DMS153 treated with DMSO at 0.1 percent for 48 hours (cell line): ENCODE results near the gene SLC41A2.
A peak's percentile ranks its signal among the peaks of the same experiment; 100 is the strongest.
"Not testable (repeated sequence)": the region's sequence is repeated elsewhere in the genome, so short reads cannot be mapped to it uniquely, and the experiment has no call there.

Experiments
- DNase-seq: peaks from one replicate; lab custom pipeline; 2025; ENCODE audit not compliant: unreplicated experiment; lab: John Stamatoyannopoulos, UW

Gene SLC41A2

DNA sequence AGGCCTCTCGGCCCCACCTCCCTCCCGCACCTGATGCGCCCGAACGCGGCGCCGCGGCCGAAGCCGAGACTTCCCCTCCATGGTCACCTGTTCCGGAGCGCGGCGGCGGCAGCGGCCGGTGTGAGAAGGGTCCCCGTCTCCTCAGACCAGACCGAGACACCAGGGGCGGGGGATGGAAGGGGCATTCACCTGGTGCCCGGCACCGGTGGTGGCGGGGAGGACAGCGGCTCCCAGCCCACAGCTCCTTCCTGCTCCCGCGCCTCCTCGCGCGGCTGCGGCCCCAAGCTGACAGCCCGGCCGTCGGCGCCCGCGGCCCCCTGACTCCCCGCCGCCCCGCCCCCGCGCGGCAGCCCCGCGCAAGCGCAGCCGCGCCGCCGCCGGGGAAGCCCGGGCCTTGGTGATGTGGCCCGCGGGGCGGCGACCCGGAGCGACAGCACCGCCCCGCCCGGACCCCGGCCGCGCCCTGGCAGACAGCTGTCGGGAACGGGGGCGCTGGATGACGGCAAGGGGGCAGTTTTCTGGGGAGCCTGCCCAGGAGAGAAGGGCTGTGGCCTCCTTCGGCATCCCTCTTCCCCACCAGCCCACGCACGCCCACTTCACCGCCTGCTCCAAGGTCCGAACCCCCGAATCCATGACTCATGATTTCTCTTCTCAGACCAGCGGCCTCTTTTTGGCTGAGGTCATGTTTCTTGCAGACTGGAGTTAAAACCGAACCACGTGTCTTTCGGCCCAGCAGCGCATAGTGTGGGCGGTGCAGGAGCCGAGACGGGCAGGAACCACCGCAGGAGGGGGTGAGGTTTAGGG lies at the start of gene SLC41A2:
Gene SLC41A2, minus strand, starts transcription at position 290 of the 804 bp plus-strand sequence. CDS start 29,763 bp downstream, outside the sequence.
- DNase-seq: peak; percentile 57

DNA sequence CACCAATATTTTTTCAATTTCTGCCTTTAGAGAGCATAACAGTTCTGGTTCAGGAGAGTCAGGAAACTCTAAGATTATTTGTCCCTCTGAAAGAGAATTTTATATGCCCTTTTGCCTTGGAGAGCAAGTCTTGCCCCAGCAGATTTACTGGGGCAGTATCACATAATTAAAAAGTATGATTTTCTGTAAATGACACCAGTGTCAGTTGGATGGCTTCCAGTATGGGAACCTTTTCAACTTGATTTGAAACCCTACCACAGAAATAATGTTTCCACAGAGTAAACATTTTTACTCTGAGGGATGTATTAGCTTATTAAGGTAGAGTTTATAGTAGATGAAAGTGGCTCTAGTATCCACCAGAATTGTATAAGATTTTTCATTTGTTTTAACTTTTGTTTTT lies 43.4 kb upstream of the SLC41A2 start:
- DNase-seq: no peak

- peak; percentile 70 for DNase-seq
Observed at GRCh38 chr12:104999347-104999685, 41.2 kb upstream of the SLC41A2 start.

- peak; percentile 91 for DNase-seq
Observed at GRCh38 chr12:104998423-104999346, 40.6 kb upstream of the SLC41A2 start.

DNA sequence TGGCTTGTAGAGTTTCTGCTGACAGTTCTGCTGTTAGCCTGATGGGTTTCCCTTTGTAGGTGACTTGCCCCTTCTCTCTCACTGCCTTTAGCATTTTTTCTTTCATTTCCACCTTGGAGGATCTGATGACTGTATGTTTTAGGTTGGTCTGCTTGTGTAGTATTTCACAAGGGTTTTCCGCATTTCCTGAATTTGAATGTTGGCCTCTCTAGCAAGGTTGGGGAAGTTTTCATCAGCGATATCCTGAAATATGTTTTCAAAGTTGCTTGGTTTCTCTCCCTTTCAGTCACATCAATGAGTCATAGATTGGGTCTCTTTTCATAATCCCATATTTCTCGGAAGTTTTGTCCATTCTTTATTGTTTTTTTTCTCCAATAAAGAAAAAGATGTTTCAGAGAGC lies 39.5 kb upstream of the SLC41A2 start:
- DNase-seq: no peak

GRCh38 chr12:104994336-104994735 lies 36.2 kb upstream of the SLC41A2 start:
- no peak for DNase-seq

- no peak for DNase-seq
Observed at GRCh38 chr12:104991565-104992128, 33.6 kb upstream of the SLC41A2 start.

GRCh38 chr12:104990950-104991349 lies 32.9 kb upstream of the SLC41A2 start:
- no peak for DNase-seq

- peak; percentile 92 for DNase-seq
Observed at GRCh38 chr12:104986022-104986941, 28.2 kb upstream of the SLC41A2 start, which contains the start of gene NOPCHAP1. Gene NOPCHAP1, plus strand, starts transcription at chr12:104986316. Its CDS starts 37 bp downstream, at chr12:104986353.

DNA sequence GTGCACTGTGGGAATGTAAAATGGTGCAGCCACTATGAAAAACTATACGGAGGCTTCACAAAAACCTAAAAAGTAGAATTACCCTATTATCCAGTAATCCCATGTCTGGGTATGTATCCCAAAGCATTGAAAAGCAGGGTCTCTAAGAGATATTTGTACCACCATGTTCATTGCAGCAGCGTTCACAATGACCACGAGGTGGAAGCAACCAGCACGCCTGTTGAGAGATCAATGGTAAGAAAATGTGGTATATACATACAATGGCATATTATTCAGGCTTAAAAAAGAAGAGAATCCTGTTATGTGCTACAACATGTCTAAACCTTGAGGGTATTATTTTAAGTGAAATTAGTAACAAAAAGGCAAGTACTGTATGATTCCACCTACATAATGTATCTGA lies 27.1 kb upstream of the SLC41A2 start:
- no peak for DNase-seq

DNA sequence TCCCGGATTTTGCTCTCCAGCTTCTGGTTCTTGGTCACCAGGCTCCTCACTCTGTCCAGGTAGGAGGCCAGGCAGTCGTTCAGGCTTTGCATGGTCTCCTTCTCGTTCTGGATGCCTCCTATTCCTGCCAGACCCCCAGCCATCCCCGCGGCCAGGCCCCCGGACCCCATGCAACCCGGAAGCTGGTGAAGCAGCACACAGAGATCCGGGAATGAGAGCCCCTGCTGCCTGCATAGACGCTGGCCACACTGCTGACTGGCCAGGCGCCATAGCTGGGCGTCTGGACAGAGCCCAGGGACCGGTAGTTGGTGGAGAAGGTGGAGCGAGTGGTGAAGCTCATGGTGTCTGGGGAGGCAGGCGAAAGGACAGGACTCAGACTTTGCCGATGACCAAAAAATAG lies 19.6 kb upstream of the SLC41A2 start:
- DNase-seq: not testable (repeated sequence)

DNA sequence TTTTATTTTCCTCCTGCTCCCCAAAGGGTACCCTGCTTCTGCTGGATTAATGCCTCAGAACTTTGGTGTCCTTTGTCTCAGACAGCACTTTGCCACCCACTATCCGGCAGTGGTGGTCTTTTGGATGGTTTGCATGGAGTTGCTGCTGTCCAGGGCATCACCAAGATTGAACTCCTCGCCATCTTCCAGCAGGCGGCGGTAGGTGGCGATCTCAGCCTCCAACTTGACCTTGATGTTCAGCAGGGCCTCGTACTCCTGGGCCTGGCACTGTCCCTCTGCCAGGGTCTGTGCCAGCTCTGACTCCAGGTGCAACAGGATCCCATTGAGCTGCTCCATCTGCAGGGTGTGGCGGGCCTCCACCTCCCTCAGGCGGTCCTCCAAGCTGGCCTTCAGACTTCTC lies 18.6 kb upstream of the SLC41A2 start:
- no peak for DNase-seq

- DNase-seq: no peak
Observed at GRCh38 chr12:104975587-104976343, 17.7 kb upstream of the SLC41A2 start.

DNA sequence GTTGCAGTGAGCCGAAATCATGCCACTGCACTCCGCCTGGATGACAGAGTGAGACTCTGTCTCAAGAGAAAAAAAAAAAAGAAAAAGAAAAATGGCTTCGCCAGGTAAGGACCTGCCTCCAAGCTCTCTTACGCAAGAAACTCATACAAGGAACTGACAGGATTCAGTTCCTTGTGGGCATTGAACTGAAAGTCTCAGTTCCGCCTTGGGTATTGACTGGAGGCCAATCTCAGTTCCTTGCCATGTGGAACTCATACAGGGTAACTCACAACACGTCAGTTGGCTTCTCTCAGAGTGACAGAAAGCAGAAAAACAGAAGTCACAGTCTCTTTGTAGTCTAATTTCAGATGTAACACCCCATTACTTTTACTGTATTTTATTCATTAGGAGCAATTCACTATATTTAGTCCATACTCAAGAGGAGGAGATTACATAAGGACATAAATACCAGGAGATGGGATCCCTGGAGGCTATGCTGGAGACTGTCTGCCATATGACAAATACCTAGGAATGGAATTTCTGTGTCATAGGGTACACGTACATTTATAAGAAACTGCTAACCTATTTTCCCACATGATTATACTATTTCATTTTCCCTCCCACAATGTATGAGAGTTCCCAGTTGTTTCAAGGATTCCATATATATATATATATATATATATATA lies 16.7 kb upstream of the SLC41A2 start:
- DNase-seq: no peak

DNA sequence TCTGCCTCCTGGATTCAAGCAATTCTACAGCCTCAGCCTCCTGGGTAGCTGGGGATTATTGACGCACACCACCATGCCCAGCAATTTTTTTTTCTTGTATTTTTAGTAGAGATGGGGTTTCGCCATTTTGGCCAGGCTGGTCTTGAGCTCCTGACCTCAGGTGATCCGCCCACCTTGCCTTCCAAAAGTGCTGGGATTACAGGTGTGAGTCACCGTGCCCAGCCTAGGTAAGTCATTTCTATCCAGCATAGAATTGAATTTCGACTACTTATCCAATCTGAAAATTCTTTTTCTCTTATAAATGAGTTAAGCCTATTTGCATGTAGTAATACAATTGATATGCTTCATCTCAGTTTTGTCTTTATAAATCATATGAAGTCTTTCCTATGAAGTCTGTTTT lies 15.2 kb upstream of the SLC41A2 start:
- no peak for DNase-seq

DNA sequence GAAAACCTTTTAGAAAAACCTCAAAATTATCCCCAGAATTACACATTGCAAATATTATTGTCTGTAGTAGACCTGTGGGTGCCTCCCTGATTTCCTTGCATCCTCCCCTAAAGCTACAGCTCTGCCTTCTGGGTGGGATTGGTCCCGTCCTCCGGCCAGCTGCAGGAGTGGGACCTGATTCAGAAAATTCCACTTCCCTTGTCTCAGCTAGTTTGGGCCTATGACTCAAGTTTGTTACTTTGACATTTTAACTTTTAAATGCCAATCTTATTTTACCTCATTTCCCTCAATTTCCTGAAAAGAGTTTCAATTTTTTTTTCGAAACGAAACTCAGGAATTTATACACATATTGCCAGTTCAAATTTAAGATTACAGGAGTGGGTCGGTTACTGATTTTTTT lies 13.2 kb upstream of the SLC41A2 start:
- DNase-seq: no peak

GRCh38 chr12:104969343-104969742 lies 11.3 kb upstream of the SLC41A2 start:
- DNase-seq: no peak

GRCh38 chr12:104966677-104967076 lies 8.6 kb upstream of the SLC41A2 start:
- no peak for DNase-seq

DNA sequence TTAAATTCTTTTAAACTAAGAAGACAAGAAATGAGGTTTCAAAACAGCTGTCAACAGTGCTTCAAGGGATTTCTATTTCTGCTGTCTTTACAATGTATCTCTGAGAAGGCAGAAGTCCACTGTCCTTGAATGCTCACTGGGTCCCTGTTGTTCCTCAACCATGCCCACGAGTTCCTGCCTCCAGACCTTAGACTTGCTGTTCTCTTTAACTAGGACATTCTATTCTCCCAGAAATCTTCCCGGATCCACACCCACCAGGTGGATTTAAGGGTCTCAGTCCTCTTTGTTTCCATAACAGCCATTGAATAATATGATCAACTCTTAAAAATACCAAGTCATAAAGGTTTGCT lies 6.7 kb upstream of the SLC41A2 start:
- DNase-seq: no peak
